Liver (tissue), 3 donors: ENCODE data around the gene TMPRSS3.

ENCODE experiments used
- ATF3 ChIP-seq: IDR thresholded peaks from 2 replicates; pipeline ENCODE4 v1.6.1; 2016; ENCODE audit warnings: antibody characterized with exemption
- GABPA ChIP-seq, 2 donors: IDR thresholded peaks in 1 of 2; conservative IDR thresholded peaks in 1 of 2; 2 replicates each; pipeline ENCODE4 v1.6.1; 2016; ENCODE audit warnings: antibody characterized with exemption in 2 of 2, mild to moderate bottlenecking in 1 of 2, moderate library complexity in 1 of 2
- JUND ChIP-seq, 2 donors: IDR thresholded peaks; 2 replicates each; pipeline ENCODE4 v1.6.1; 2016; ENCODE audit warnings: antibody characterized with exemption in 2 of 2
- RAD21 ChIP-seq, 2 donors: IDR thresholded peaks; 2 replicates each; pipeline ENCODE4 v1.6.1; 2016; ENCODE audit warnings: antibody characterized with exemption in 2 of 2, mild to moderate bottlenecking in 2 of 2
- RXRA ChIP-seq, 2 donors: IDR thresholded peaks; 2 replicates each; pipeline ENCODE4 v1.6.1; 2017 to 2018; ENCODE audit warnings: antibody characterized with exemption in 2 of 2, mild to moderate bottlenecking in 1 of 2
- TAF1 ChIP-seq: conservative IDR thresholded peaks from 2 replicates; pipeline ENCODE4 v1.6.1; 2016; ENCODE audit warnings: antibody characterized with exemption, mild to moderate bottlenecking
- YY1 ChIP-seq: IDR thresholded peaks from 2 replicates; pipeline ENCODE4 v1.6.1; 2016; ENCODE audit warnings: antibody characterized with exemption, mild to moderate bottlenecking
- ZBTB33 ChIP-seq: IDR thresholded peaks from 2 replicates; pipeline ENCODE4 v1.6.1; 2016; ENCODE audit warnings: antibody characterized with exemption
- TF ChIP-seq, protein P1 (sequence below): fragments of 150-350 bp; IDR thresholded peaks from 2 replicates; pipeline ENCODE4 v1.5.1; 2017; ENCODE audit warnings: improper control_type of control experiment, low read depth, low read length; ENCODE audit not compliant: missing input control
- TF ChIP-seq, protein P2 (sequence below): IDR thresholded peaks from 2 replicates; pipeline ENCODE4 v1.6.1; 2016; ENCODE audit warnings: antibody characterized with exemption
- TF ChIP-seq, protein P3 (sequence below): IDR thresholded peaks from 2 replicates; pipeline ENCODE4 v1.6.1; 2016; ENCODE audit warnings: antibody characterized with exemption, mild to moderate bottlenecking
- donor health status: healthy.
- donor health status: healthy.

DNA sequence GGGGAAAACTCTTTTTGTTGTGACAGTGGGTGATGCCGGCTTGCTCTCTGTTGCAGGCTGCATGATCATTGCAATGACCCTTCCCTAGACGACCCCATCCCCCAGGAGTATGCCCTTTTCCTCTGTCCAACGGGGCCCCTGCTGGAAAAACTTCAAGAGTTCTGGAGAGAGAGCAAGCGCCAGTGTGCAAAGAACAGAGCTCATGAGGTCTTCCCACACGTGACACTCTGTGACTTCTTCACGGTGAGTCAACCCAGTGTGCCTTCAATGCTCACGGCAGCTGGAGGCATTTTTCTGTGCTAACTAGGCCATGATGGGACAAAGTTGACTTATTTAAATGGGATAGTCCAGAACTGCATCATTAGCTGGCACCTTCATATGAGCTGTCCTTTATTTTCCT is 13.5 kb upstream of the TMPRSS3 start:
- TF ChIP-seq TAF1 (no peak), ATF3 (no peak), YY1 (no peak), ZBTB33 (no peak), RAD21 (IDR thresholded peaks at IDR 0.05) (no peak), RXRA (IDR thresholded peaks at IDR 0.05) (no peak), JUND (IDR thresholded peaks at IDR 0.05) (no peak), GABPA (IDR thresholded peaks at IDR 0.05 in 1 of 2, conservative IDR thresholded peaks at IDR 0.05 in 1 of 2) (no peak)
- TF ChIP-seq, protein P1, sequence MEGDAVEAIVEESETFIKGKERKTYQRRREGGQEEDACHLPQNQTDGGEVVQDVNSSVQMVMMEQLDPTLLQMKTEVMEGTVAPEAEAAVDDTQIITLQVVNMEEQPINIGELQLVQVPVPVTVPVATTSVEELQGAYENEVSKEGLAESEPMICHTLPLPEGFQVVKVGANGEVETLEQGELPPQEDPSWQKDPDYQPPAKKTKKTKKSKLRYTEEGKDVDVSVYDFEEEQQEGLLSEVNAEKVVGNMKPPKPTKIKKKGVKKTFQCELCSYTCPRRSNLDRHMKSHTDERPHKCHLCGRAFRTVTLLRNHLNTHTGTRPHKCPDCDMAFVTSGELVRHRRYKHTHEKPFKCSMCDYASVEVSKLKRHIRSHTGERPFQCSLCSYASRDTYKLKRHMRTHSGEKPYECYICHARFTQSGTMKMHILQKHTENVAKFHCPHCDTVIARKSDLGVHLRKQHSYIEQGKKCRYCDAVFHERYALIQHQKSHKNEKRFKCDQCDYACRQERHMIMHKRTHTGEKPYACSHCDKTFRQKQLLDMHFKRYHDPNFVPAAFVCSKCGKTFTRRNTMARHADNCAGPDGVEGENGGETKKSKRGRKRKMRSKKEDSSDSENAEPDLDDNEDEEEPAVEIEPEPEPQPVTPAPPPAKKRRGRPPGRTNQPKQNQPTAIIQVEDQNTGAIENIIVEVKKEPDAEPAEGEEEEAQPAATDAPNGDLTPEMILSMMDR: no peak
- TF ChIP-seq, protein P2, sequence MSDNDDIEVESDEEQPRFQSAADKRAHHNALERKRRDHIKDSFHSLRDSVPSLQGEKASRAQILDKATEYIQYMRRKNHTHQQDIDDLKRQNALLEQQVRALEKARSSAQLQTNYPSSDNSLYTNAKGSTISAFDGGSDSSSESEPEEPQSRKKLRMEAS: no peak
- TF ChIP-seq, protein P3, sequence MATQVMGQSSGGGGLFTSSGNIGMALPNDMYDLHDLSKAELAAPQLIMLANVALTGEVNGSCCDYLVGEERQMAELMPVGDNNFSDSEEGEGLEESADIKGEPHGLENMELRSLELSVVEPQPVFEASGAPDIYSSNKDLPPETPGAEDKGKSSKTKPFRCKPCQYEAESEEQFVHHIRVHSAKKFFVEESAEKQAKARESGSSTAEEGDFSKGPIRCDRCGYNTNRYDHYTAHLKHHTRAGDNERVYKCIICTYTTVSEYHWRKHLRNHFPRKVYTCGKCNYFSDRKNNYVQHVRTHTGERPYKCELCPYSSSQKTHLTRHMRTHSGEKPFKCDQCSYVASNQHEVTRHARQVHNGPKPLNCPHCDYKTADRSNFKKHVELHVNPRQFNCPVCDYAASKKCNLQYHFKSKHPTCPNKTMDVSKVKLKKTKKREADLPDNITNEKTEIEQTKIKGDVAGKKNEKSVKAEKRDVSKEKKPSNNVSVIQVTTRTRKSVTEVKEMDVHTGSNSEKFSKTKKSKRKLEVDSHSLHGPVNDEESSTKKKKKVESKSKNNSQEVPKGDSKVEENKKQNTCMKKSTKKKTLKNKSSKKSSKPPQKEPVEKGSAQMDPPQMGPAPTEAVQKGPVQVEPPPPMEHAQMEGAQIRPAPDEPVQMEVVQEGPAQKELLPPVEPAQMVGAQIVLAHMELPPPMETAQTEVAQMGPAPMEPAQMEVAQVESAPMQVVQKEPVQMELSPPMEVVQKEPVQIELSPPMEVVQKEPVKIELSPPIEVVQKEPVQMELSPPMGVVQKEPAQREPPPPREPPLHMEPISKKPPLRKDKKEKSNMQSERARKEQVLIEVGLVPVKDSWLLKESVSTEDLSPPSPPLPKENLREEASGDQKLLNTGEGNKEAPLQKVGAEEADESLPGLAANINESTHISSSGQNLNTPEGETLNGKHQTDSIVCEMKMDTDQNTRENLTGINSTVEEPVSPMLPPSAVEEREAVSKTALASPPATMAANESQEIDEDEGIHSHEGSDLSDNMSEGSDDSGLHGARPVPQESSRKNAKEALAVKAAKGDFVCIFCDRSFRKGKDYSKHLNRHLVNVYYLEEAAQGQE: no peak
